ENCODE results near the gene CNP. TPM values are rescaled to one million over a fixed set of nuclear protein-coding genes. Genes with fewer than 3 reads are reported as not detected.
"Not testable (repeated sequence)": the region's sequence is repeated elsewhere in the genome, so short reads cannot be mapped to it uniquely, and the experiment has no call there.

Gene CNP
- total RNA-seq, 4 donors from 2014 or later: 41.8 to 65.2 (median 53.8) TPM

- no peak overlapping the region for H3K4me3 ChIP-seq (replicated peaks in 1 of 3)
- H3K9me3 ChIP-seq: no peaks in the 10 kb centered on the region
- H3K4me1 ChIP-seq: peaks cover 21 to 34% of the 10 kb centered on the region in 2 donors
- no peaks in the 10 kb centered on the region for H3K27me3 ChIP-seq
- no peak overlapping the region for H3K27ac ChIP-seq
- intact Hi-C loops (cut with DNase I): no loop called here
- 92 to 93% methylated on average over 3 of the region's 3 CpGs for WGBS, 2 donors
- no peak for DNase-seq
- no peaks in the 10 kb centered on the region for H3K36me3 ChIP-seq
- TF ChIP-seq CTCF (IDR thresholded peaks at IDR 0.05): no peak
- no peak for TF ChIP-seq POLR2A (IDR thresholded peaks at IDR 0.05)
Observed at GRCh38 chr17:42010898-42011516, 44.4 kb downstream of the CNP start.

- H3K27me3 ChIP-seq; H3K36me3 ChIP-seq; DNase-seq; H3K4me3 ChIP-seq (replicated peaks in 1 of 3); H3K9me3 ChIP-seq; H3K27ac ChIP-seq; intact Hi-C loops (cut with DNase I): not testable (repeated sequence)
- whole genome bisulfite sequencing, 2 donors: 81 to 89% methylated on average over 4 of the region's 4 CpGs
- peaks cover 18 to 31% of the 10 kb centered on the region in 2 donors for H3K4me1 ChIP-seq
Observed at GRCh38 chr17:42012363-42012762, 45.8 kb downstream of the CNP start.

GRCh38 chr17:42013740-42014139 is 47.1 kb downstream of the CNP start:
- intact Hi-C loops (cut with DNase I); H3K4me3 ChIP-seq (replicated peaks in 1 of 3); H3K9me3 ChIP-seq; H3K27ac ChIP-seq; DNase-seq; H3K36me3 ChIP-seq; H3K27me3 ChIP-seq: not testable (repeated sequence)
- H3K4me1 ChIP-seq: peaks cover 22 to 32% of the 10 kb centered on the region in 2 donors
- WGBS, 2 donors: 92 to 96% methylated on average over 12 of the region's 12 CpGs

- TF ChIP-seq CTCF (IDR thresholded peaks at IDR 0.05) (no peak), POLR2A (IDR thresholded peaks at IDR 0.05) (peak in 1 of 2 donors; percentile 6)
- 3 to 7% methylated on average over 10 to 12 of the region's 12 CpGs for WGBS, 2 donors
- Histone ChIP-seq H3K4me3 (replicated peaks in 1 of 3) (peak overlapping the region; percentile 28 to 85 (median 80)), H3K36me3 (no peaks in the 10 kb centered on the region), H3K9me3 (no peaks in the 10 kb centered on the region), H3K27me3 (no peaks in the 10 kb centered on the region), H3K27ac (peak overlapping the region; percentile 86 to 95 (median 91)), H3K4me1 (peaks cover 32 to 37% of the 10 kb centered on the region in 2 donors)
- DNase-seq: no peak
- intact Hi-C loops (cut with DNase I): no loop called here
Observed at GRCh38 chr17:42016411-42016831, 49.8 kb downstream of the CNP start.

- peaks cover under 1 to 3% of the 10 kb centered on the region in 2 donors for H3K36me3 ChIP-seq
- H3K27ac ChIP-seq: peak within 1 kb of the TSS; percentile 86 to 95 (median 91)
- H3K4me1 ChIP-seq: peaks cover 34 to 37% of the 10 kb centered on the region in 2 donors
- 1 to 2% methylated on average over 22 to 28 of the region's 70 CpGs for WGBS, 2 donors
- H3K4me3 ChIP-seq (replicated peaks in 1 of 3): peak within 1 kb of the TSS; percentile 28 to 85 (median 80)
- intact Hi-C loops (cut with DNase I): no loop called here
- H3K27me3 ChIP-seq: no peaks in the 10 kb centered on the region
- DNase-seq: peak; percentile 91 to 93
- TF ChIP-seq POLR2A (IDR thresholded peaks at IDR 0.05) (peak; percentile 7 to 74), CTCF (IDR thresholded peaks at IDR 0.05) (peak in 1 of 6 experiments; percentile 35)
- H3K9me3 ChIP-seq: no peaks in the 10 kb centered on the region
Observed at GRCh38 chr17:42016941-42017865, 50.6 kb downstream of the CNP start, which contains the start of gene DNAJC7. Gene DNAJC7 (minus strand): TSS chr17:42017439. CDS start chr17:42017416, 23 bp downstream.

Data from thyroid gland (tissue), 4 donors.